ENCODE results near the gene RIBC2. TPM values are rescaled to one million over a fixed set of nuclear protein-coding genes. Genes with fewer than 3 reads are reported as not detected.

Gene RIBC2
- total and polyA plus RNA-seq, 10 of the 15 experiments (the other 5 are each of a cell fraction or from before 2014, with no cell fraction given) = 0.10 TPM; not detected in 9

DNA sequence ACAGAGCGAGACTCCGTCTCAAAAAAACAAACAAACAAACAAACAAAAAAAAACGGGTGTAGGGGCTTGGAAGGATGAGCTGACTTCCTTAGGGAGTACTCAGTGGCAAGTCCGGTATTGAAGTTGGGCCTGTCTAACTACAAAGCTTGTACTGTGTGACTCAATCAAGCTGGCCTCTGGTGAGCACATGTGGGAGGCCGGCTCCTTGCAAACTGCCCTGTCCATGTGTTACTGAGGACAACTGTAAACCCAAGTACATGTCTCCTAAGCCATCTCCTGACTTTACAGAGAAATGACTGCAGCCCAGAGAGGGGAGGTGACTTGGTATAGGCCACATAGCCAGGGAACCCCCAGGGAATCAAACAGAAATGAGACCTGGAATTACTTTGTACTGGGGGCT, 11.6 kb downstream of the RIBC2 start:
- DNase-seq (ENCODE audit: low read depth, low spot score) (no peak), ATAC-seq (no peak), FAIRE-seq (no peak)
- Histone ChIP-seq H2AFZ (ENCODE audit: control insufficient read depth, low read depth, low read length) (no peak overlapping the region), H3K27me3 (replicated peaks in 1 of 2; ENCODE audit: control insufficient read depth in 2 of 2, insufficient read depth in 2 of 2, low read length in 1 of 2) (no peaks in the 10 kb centered on the region; a peak in 1 of 4 replicates), H3K9ac (ENCODE audit: control insufficient read depth, insufficient read depth, low read length) (no peak overlapping the region), H3K4me1 (ENCODE audit: control insufficient read depth, insufficient read depth, low read length) (no peaks in the 10 kb centered on the region), H3K36me3 (ENCODE audit: control insufficient read depth in 2 of 2, insufficient read depth in 2 of 2, low read length in 1 of 2) (no peaks in the 10 kb centered on the region), H3K27ac (ENCODE audit: control insufficient read depth, insufficient read depth) (no peak overlapping the region), H3K4me3 (no peak overlapping the region), H3K9me3 (replicated peaks; ENCODE audit: control insufficient read depth, insufficient read depth, low read length) (no peaks in the 10 kb centered on the region; the same call in 2 of the 3 replicates), H4K20me1 (ENCODE audit: control insufficient read depth, insufficient read depth) (no peaks in the 10 kb centered on the region), H3K79me2 (ENCODE audit: control insufficient read depth, insufficient read depth, low read length) (no peaks in the 10 kb centered on the region), H3K4me2 (ENCODE audit: control insufficient read depth, insufficient read depth) (no peak overlapping the region)
- no peak for TF ChIP-seq CHD1 (IDR thresholded peaks at IDR 0.05; ENCODE audit: low read depth, low read length)
- TF ChIP-seq MTA2 (IDR thresholded peaks at IDR 0.05; ENCODE audit: low read depth) = no peak
- TF ChIP-seq JUND (IDR thresholded peaks at IDR 0.05; ENCODE audit: low read depth, low read length) = no peak
- CTCF ChIA-PET = no interaction called here
- intact Hi-C loops (cut with micrococcal nuclease; ENCODE audit: unreplicated experiment) = no loop called here
- 18% methylated on average over 3 of the region's 5 CpGs for WGBS (ENCODE audit: insufficient coverage, insufficient replicate concordance, low lambda C conversion rate, missing lambda C conversion rate)
- RAD21 ChIA-PET (ENCODE audit: unreplicated experiment) = no interaction called here
- BruUV-seq (replicated peaks) = no TSS peak
- in situ Hi-C loops (cut with MboI) = no loop called here
- POLR2A ChIA-PET = no interaction called here
- SMC1A ChIA-PET (ENCODE audit: uncharacterized antibody, unreplicated experiment) = no interaction called here

- ChIA-PET CTCF (no interaction called here), POLR2A (no interaction called here)
- no peak for ATAC-seq
- TF ChIP-seq RFX5 (IDR thresholded peaks at IDR 0.05; ENCODE audit: low read depth, low read length) (no peak), HDAC2 (IDR thresholded peaks at IDR 0.05) (no peak), YY1 (IDR thresholded peaks at IDR 0.05; ENCODE audit: low read depth, low read length) (no peak), SMAD5 (IDR thresholded peaks at IDR 0.05; ENCODE audit: low read depth) (no peak), WRNIP1 (IDR thresholded peaks at IDR 0.05; ENCODE audit: borderline replicate concordance, low read depth, low read length) (no peak), CREB1 (IDR thresholded peaks at IDR 0.05; ENCODE audit: low read depth) (no peak), CHD1 (IDR thresholded peaks at IDR 0.05; ENCODE audit: low read depth, low read length) (no peak)
- TF ChIP-seq, protein P1, sequence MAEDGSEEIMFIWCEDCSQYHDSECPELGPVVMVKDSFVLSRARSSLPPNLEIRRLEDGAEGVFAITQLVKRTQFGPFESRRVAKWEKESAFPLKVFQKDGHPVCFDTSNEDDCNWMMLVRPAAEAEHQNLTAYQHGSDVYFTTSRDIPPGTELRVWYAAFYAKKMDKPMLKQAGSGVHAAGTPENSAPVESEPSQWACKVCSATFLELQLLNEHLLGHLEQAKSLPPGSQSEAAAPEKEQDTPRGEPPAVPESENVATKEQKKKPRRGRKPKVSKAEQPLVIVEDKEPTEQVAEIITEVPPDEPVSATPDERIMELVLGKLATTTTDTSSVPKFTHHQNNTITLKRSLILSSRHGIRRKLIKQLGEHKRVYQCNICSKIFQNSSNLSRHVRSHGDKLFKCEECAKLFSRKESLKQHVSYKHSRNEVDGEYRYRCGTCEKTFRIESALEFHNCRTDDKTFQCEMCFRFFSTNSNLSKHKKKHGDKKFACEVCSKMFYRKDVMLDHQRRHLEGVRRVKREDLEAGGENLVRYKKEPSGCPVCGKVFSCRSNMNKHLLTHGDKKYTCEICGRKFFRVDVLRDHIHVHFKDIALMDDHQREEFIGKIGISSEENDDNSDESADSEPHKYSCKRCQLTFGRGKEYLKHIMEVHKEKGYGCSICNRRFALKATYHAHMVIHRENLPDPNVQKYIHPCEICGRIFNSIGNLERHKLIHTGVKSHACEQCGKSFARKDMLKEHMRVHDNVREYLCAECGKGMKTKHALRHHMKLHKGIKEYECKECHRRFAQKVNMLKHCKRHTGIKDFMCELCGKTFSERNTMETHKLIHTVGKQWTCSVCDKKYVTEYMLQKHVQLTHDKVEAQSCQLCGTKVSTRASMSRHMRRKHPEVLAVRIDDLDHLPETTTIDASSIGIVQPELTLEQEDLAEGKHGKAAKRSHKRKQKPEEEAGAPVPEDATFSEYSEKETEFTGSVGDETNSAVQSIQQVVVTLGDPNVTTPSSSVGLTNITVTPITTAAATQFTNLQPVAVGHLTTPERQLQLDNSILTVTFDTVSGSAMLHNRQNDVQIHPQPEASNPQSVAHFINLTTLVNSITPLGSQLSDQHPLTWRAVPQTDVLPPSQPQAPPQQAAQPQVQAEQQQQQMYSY (CRISPR knock-in tag; IDR thresholded peaks at IDR 0.05) = no peak
Measured at GRCh38 chr22:45425531-45426265, 12.2 kb downstream of the RIBC2 start.

More at GRCh38 chr22:45425531-45426265, 12.2 kb downstream of the RIBC2 start:
- H3K79me2 ChIP-seq (ENCODE audit: control insufficient read depth, insufficient read depth, low read length) = no peaks in the 10 kb centered on the region
- WGBS (ENCODE audit: insufficient coverage, insufficient replicate concordance, low lambda C conversion rate, missing lambda C conversion rate) = 49% methylated on average over 23 of the region's 23 CpGs
- SMC1A ChIA-PET (ENCODE audit: uncharacterized antibody, unreplicated experiment) = no interaction called here
- no peaks in the 10 kb centered on the region for H4K20me1 ChIP-seq (ENCODE audit: control insufficient read depth, insufficient read depth)
- no peaks in the 10 kb centered on the region; the same call in 2 of the 3 replicates for H3K9me3 ChIP-seq (replicated peaks; ENCODE audit: control insufficient read depth, insufficient read depth, low read length)
- no peak overlapping the region for H2AFZ ChIP-seq (ENCODE audit: control insufficient read depth, low read depth, low read length)
- no peak overlapping the region for H3K27ac ChIP-seq (ENCODE audit: control insufficient read depth, insufficient read depth)
- H3K4me2 ChIP-seq (ENCODE audit: control insufficient read depth, insufficient read depth) = no peak overlapping the region
- in situ Hi-C loops (cut with MboI) (no loop called here), intact Hi-C loops (cut with micrococcal nuclease; ENCODE audit: unreplicated experiment) (no loop called here)
- RAD21 ChIA-PET (ENCODE audit: unreplicated experiment) = no interaction called here
- no TSS peak for BruUV-seq (replicated peaks)
- H3K4me3 ChIP-seq = no peak overlapping the region
- no peaks in the 10 kb centered on the region; a peak in 1 of 4 replicates for H3K27me3 ChIP-seq (replicated peaks in 1 of 2; ENCODE audit: control insufficient read depth in 2 of 2, insufficient read depth in 2 of 2, low read length in 1 of 2)
- H3K9ac ChIP-seq (ENCODE audit: control insufficient read depth, insufficient read depth, low read length) = no peak overlapping the region
- H3K36me3 ChIP-seq (ENCODE audit: control insufficient read depth in 2 of 2, insufficient read depth in 2 of 2, low read length in 1 of 2) = no peaks in the 10 kb centered on the region
- H3K4me1 ChIP-seq (ENCODE audit: control insufficient read depth, insufficient read depth, low read length) = no peaks in the 10 kb centered on the region
- DNase-seq (ENCODE audit: low read depth, low spot score) (no peak), FAIRE-seq (no peak)
